IMR-90 (cell line): Measurements from ENCODE around the gene PEX10. TPM values are rescaled to one million over a fixed set of nuclear protein-coding genes. Genes with fewer than 3 reads are reported as not detected.

Experiments
- ATAC-seq: fragments of 200-7000 bp; cut with Tn5 transposase; 2 replicates; pipeline ENCODE4 v1.9.1; 2020; ENCODE audit warnings: low read depth, mild to moderate bottlenecking, moderate library complexity
- BruUV-seq: library from RNA; stranded (reverse); fragments of 400-500 nt; replicated peaks from 2 replicates; lab custom pipeline; 2021; lab: Mats Ljungman, UMichigan
- CTCF ChIA-PET: fragments of 300-600 bp; formaldehyde crosslinking; extraction: SDS; loops from one replicate; lab custom pipeline; 2021; ENCODE audit warnings: antibody characterized with exemption; lab: Yijun Ruan, JAX
- POLR2A ChIA-PET: fragments of 300-600 bp; sonication (Branson Sonifier 250); formaldehyde crosslinking; loops from one replicate; lab custom pipeline; 2022; ENCODE audit warnings: antibody characterized with exemption; ENCODE audit not compliant: unreplicated experiment; lab: Charles Lee
- DNase-seq: peaks from one replicate; pipeline ENCODE4 v3.0.0; 2013
- H2AFZ ChIP-seq: replicated peaks from 2 replicates; pipeline ENCODE3; 2013; ENCODE audit warnings: low read length, mild to moderate bottlenecking; ENCODE audit not compliant: poor library complexity
- H2AK5ac ChIP-seq: 2 replicates; pipeline ENCODE4 v1.6.1; 2013; ENCODE audit warnings: low read depth, low read length, inconsistent platforms
- H2AK9ac ChIP-seq: replicated peaks from 2 replicates; pipeline ENCODE3; 2013; ENCODE audit warnings: mild to moderate bottlenecking, low read depth, low read length, moderate library complexity; ENCODE audit not compliant: poor library complexity
- H2BK120ac ChIP-seq: 2 replicates; pipeline ENCODE4 v1.6.1; 2013; ENCODE audit warnings: low read depth, low read length, inconsistent platforms
- H2BK15ac ChIP-seq: 3 replicates; pipeline ENCODE4 v1.6.1; 2013; ENCODE audit warnings: low read depth, low read length, inconsistent platforms
- H2BK20ac ChIP-seq: 2 replicates; pipeline ENCODE4 v1.6.1; 2013; ENCODE audit warnings: low read depth, mild to moderate bottlenecking, inconsistent platforms, low read length, moderate library complexity
- H2BK5ac ChIP-seq: 2 replicates; pipeline ENCODE4 v1.6.1; 2013; ENCODE audit warnings: mild to moderate bottlenecking, low read depth, low read length, inconsistent platforms; ENCODE audit not compliant: poor library complexity, severe bottlenecking
- H3K14ac ChIP-seq: replicated peaks from 2 replicates; pipeline ENCODE4 v1.6.1; 2013; ENCODE audit warnings: low read depth, low read length, inconsistent platforms
- H3K18ac ChIP-seq: 2 replicates; pipeline ENCODE4 v1.6.1; 2013; ENCODE audit warnings: low read depth, low read length, control low read depth
- H3K23ac ChIP-seq: 2 replicates; pipeline ENCODE4 v1.6.1; 2013; ENCODE audit warnings: low read depth, low read length, inconsistent platforms
- H3K27ac ChIP-seq: 2 replicates; pipeline ENCODE4 v1.5.1; 2013; ENCODE audit warnings: mild to moderate bottlenecking, control low read depth, low read length; ENCODE audit not compliant: insufficient read depth
- H3K27me3 ChIP-seq: 2 replicates; pipeline ENCODE4 v1.6.1; 2013; ENCODE audit warnings: low read length; ENCODE audit not compliant: control insufficient read depth, insufficient read depth
- H3K36me3 ChIP-seq: 2 replicates; pipeline ENCODE4 v1.6.1; 2013; ENCODE audit warnings: low read length, mixed read lengths; ENCODE audit not compliant: control insufficient read depth, insufficient read depth
- H3K4ac ChIP-seq: 2 replicates; pipeline ENCODE4 v1.6.1; 2013; ENCODE audit warnings: low read depth, low read length, inconsistent platforms
- H3K4me1 ChIP-seq: 2 replicates; pipeline ENCODE4 v1.6.1; 2013; ENCODE audit warnings: low read length, mixed read lengths; ENCODE audit not compliant: control insufficient read depth, insufficient read depth
- H3K4me2 ChIP-seq: 2 replicates; pipeline ENCODE4 v1.6.1; 2013; ENCODE audit warnings: low read depth, mild to moderate bottlenecking, control low read depth, low read length, moderate library complexity
- H3K4me3 ChIP-seq: 2 replicates; pipeline ENCODE4 v1.5.1; 2013; ENCODE audit warnings: low read depth, mild to moderate bottlenecking, control low read depth, low read length, moderate library complexity; ENCODE audit not compliant: insufficient read depth
- H3K56ac ChIP-seq: 2 replicates; pipeline ENCODE4 v1.6.1; 2013; ENCODE audit warnings: low read length, inconsistent platforms; ENCODE audit not compliant: insufficient read depth; ENCODE audit errors: extremely low read depth
- H3K79me1 ChIP-seq, 2 experiments: 2 replicates each; pipeline ENCODE4 v1.6.1; 2013; ENCODE audit warnings: low read length in 2 of 2, inconsistent platforms in 1 of 2, low read depth in 1 of 2
- H3K9ac ChIP-seq: 2 replicates; pipeline ENCODE4 v1.6.1; 2013; ENCODE audit warnings: low read depth, low read length, control low read depth
- H3K9me1 ChIP-seq: 2 replicates; pipeline ENCODE4 v1.6.1; 2013; ENCODE audit warnings: low read length, inconsistent platforms; ENCODE audit not compliant: insufficient read depth
- H3K9me3 ChIP-seq: 2 replicates; pipeline ENCODE4 v1.6.1; 2013; ENCODE audit warnings: low read length; ENCODE audit not compliant: control insufficient read depth, insufficient read depth
- H4K20me1 ChIP-seq: 2 replicates; pipeline ENCODE4 v1.6.1; 2013; ENCODE audit warnings: low read length, inconsistent platforms; ENCODE audit not compliant: insufficient read depth
- H4K5ac ChIP-seq: 2 replicates; pipeline ENCODE4 v1.6.1; 2013; ENCODE audit warnings: mild to moderate bottlenecking, low read depth, low read length, control low read depth
- H4K8ac ChIP-seq, 2 experiments: 2 replicates each; pipeline ENCODE4 v1.6.1; 2013; ENCODE audit warnings: low read depth in 2 of 2, low read length in 2 of 2, control low read depth in 1 of 2, inconsistent platforms in 1 of 2
- H4K91ac ChIP-seq: 2 replicates; pipeline ENCODE4 v1.6.1; 2013; ENCODE audit warnings: low read depth, low read length, inconsistent platforms; ENCODE audit not compliant: insufficient read depth
- BHLHE40 ChIP-seq: fragments of 150-350 bp; IDR thresholded peaks from 2 replicates; pipeline ENCODE4 v1.6.1; 2016; ENCODE audit warnings: mild to moderate bottlenecking, low read depth, low read length
- WGBS, 2 experiments: methylation state at CpG; one replicate each; pipeline versions ENCODE4 v1.1.5 to v1.1.7; 2013; ENCODE audit warnings: missing lambda C conversion rate in 2 of 2; ENCODE audit not compliant: insufficient read length in 1 of 2; ENCODE audit errors: extremely low coverage in 2 of 2; 5-methylcytosine and 5-hydroxymethylcytosine counted together
- dilution Hi-C: fragments of 300-500 bp; cut with HindIII; formaldehyde crosslinking; loops from one replicate; pipeline ENCODE4 v1.14.3; 2018; ENCODE audit warnings: low sequenced_read_pairs; ENCODE audit not compliant: unreplicated experiment
- in situ Hi-C: fragments of 300-500 bp; cut with MboI; formaldehyde crosslinking; loops from 3 replicates; pipeline ENCODE4 v1.14.3; 2019; ENCODE audit warnings: low sequenced_read_pairs, inconsistent platforms, mixed read lengths
- intact Hi-C: fragments of 100-400 bp; cut with micrococcal nuclease; formaldehyde crosslinking; loops from 2 replicates; pipeline ENCODE4 v1.10.0; 2022
- polyA plus RNA-seq, 3 experiments: library from polyadenylated mRNA; depleted of rRNA; stranded (reverse); fragments of >200 nt; gene quantifications; 2 replicates each; pipeline ENCODE4 v1.2.3, GENCODE V29; 2012; ENCODE audit warnings: low replicate concordance in 1 of 3
- total RNA-seq: library from RNA; depleted of rRNA; stranded (reverse); fragments of >200 nt; gene quantifications from 2 replicates; pipeline ENCODE4 v1.2.3, GENCODE V29; 2012

Gene PEX10
- total and polyA plus RNA-seq, 2 of the 4 experiments (the other 2 are of a cell fraction) = 16.9 to 19.7 TPM

GRCh38 chr1:2446394-2446793, 34.0 kb upstream of the PEX10 start:
- Histone ChIP-seq H3K36me3 (no peaks in the 10 kb centered on the region), H3K9me1 (peaks cover 4% of the 10 kb centered on the region; the same call in 1 of the 2 replicates), H4K8ac (no peak overlapping the region), H3K18ac (no peak overlapping the region), H2AFZ (peak overlapping the region; percentile 68), H2BK120ac (peak overlapping the region; percentile 32; the same call in 1 of the 2 replicates), H3K27me3 (peaks cover 34% of the 10 kb centered on the region), H3K23ac (no peak overlapping the region), H4K20me1 (no peaks in the 10 kb centered on the region), H3K4ac (no peak overlapping the region), H4K91ac (no peak overlapping the region), H3K56ac (no peak overlapping the region), H3K4me3 (no peak overlapping the region), H3K4me1 (peaks cover 9% of the 10 kb centered on the region), H2AK5ac (no peak overlapping the region), H3K27ac (no peak overlapping the region), H3K9ac (no peak overlapping the region), H3K9me3 (no peaks in the 10 kb centered on the region), H2BK5ac (no peak overlapping the region), H2BK15ac (no peak overlapping the region), H3K79me1 (no peaks in the 10 kb centered on the region), H4K5ac (no peak overlapping the region), H2AK9ac (peak overlapping the region; percentile 89), H3K14ac (no peak overlapping the region), H2BK20ac (no peak overlapping the region), H3K4me2 (no peak overlapping the region)
- ATAC-seq = peak; percentile 12; the same call in 1 of the 2 replicates
- dilution Hi-C loops = no loop called here
- BruUV-seq = no TSS peak
- intact Hi-C loops = no loop called here
- no peak for TF ChIP-seq BHLHE40
- no peak for DNase-seq
- CTCF ChIA-PET = no interaction called here
- WGBS, 2 experiments = 43% methylated on average over 2 of the region's 13 CpGs; no CpG with 5 or more reads in 1 of the 2 experiments
- POLR2A ChIA-PET = no interaction called here
- in situ Hi-C loops = loop anchor here (25.0 kb wide), 1 partner anchor 616 kb away; the partner anchor contains the start of gene PRDM16
